ENCODE measurements around the gene PRDM11. TPM values are rescaled to one million over a fixed set of nuclear protein-coding genes. Genes with fewer than 3 reads are reported as not detected.

PRDM11 gene
- total and polyA plus RNA-seq, 9 donors: 8.7 to 45.4 (median 28.9) TPM

DNA sequence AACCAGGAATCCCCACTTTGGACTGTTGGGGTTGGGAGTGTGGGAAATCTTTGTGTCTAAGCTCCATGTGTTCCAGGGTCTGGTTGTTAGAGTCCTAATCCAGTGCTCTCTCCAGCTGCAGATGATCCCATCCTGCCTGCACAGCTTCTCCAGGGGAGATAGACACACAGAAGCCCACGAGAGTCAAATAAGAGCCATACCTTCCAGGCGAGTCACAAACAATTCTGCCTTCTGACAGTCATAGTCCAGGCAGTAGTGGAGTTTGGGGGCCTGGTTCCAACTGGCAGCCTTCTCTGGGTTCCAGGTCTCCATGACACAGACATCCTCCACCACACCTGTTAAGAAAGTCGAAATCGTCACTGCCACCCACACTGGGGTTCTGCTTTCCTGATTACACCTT lies 107.6 kb downstream of the PRDM11 start:
- H3K27me3 ChIP-seq: no peaks in the 10 kb centered on the region
- intact Hi-C loops (cut with DNase I): loop anchor here in 1 of 4 donors (10.0 kb wide), 1 partner anchor 319 kb away; no protein-coding TSS in a partner anchor
- H3K27ac ChIP-seq: no peak overlapping the region
- TF ChIP-seq EP300 (IDR thresholded peaks at IDR 0.05): no peak
- TF ChIP-seq, protein P1, sequence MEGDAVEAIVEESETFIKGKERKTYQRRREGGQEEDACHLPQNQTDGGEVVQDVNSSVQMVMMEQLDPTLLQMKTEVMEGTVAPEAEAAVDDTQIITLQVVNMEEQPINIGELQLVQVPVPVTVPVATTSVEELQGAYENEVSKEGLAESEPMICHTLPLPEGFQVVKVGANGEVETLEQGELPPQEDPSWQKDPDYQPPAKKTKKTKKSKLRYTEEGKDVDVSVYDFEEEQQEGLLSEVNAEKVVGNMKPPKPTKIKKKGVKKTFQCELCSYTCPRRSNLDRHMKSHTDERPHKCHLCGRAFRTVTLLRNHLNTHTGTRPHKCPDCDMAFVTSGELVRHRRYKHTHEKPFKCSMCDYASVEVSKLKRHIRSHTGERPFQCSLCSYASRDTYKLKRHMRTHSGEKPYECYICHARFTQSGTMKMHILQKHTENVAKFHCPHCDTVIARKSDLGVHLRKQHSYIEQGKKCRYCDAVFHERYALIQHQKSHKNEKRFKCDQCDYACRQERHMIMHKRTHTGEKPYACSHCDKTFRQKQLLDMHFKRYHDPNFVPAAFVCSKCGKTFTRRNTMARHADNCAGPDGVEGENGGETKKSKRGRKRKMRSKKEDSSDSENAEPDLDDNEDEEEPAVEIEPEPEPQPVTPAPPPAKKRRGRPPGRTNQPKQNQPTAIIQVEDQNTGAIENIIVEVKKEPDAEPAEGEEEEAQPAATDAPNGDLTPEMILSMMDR (IDR thresholded peaks at IDR 0.05): no peak
- no peak for TF ChIP-seq POLR2A (IDR thresholded peaks at IDR 0.05)
- 61 to 71% (median 69%) methylated on average over 4 of the region's 4 CpGs for WGBS, 3 donors
- no peaks in the 10 kb centered on the region for H3K4me1 ChIP-seq (ENCODE audit: insufficient read depth)
- no peak overlapping the region for H3K4me3 ChIP-seq
- no peaks in the 10 kb centered on the region for H3K36me3 ChIP-seq
- H3K9me3 ChIP-seq: no peaks in the 10 kb centered on the region
- DNase-seq: no peak

DNA sequence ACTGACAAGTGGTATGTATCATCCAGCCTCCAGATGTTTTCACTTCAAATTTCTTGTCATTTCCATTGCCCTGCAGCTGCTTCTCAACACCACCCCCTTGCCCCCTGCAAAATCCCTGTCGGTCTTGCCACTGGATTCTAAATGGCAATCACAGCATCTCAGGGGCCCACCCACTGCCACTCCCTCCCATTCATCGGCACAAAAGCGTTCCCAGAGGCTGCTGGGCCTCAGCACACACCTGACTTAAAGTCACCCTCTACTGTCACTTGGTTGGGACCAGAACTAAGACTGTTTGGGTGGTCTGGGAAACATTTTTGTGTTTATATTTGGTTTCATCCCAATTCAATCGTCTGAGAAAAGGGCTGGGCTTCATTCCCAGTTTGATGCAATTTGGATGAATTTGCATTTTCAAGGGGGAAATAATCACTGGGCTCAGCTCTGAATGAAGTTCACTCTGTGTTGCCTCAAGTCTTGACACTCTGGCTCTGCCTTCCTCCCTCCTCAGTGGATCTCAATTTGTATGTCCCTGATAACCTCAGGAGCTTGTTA lies 112.6 kb downstream of the PRDM11 start:
- Histone ChIP-seq H3K9me3 (no peaks in the 10 kb centered on the region), H3K36me3 (no peaks in the 10 kb centered on the region), H3K27me3 (no peaks in the 10 kb centered on the region), H3K27ac (no peak overlapping the region), H3K4me1 (ENCODE audit: insufficient read depth) (no peaks in the 10 kb centered on the region), H3K4me3 (no peak overlapping the region)
- DNase-seq: no peak
- intact Hi-C loops (cut with DNase I): loop anchor here in 1 of 4 donors (10.0 kb wide), 1 partner anchor 324 kb away; no protein-coding TSS in a partner anchor
- WGBS, 3 donors: 6 to 13% (median 11%) methylated on average over 4 of the region's 4 CpGs
- no peak for TF ChIP-seq EP300 (IDR thresholded peaks at IDR 0.05)
- TF ChIP-seq, protein P1 (IDR thresholded peaks at IDR 0.05): no peak
- TF ChIP-seq POLR2A (IDR thresholded peaks at IDR 0.05): no peak

DNA sequence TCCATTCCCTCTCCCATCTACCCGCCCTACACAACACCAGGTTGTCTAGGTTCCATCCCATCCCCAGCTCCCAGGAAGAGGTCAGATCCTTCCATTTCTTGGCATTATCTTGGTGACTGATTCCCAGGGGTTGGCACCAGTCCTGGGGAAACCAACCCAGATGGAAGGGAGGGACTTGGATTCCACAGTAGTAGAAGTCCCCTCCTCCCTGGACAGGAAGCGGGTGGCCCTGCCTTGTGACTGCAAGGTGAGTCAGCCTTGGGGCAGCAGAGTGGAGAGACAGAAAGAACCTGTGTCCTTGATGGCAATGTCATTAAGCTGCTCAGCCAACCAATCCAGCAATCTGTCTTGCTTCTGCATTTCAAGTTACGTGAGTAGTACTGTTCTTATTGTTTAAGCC lies 113.2 kb downstream of the PRDM11 start:
- no peaks in the 10 kb centered on the region for H3K9me3 ChIP-seq
- H3K4me3 ChIP-seq: no peak overlapping the region
- no peaks in the 10 kb centered on the region for H3K4me1 ChIP-seq (ENCODE audit: insufficient read depth)
- H3K27ac ChIP-seq: no peak overlapping the region
- no peaks in the 10 kb centered on the region for H3K36me3 ChIP-seq
- no peak for DNase-seq
- intact Hi-C loops (cut with DNase I): loop anchor here in 1 of 4 donors (10.0 kb wide), 1 partner anchor 325 kb away; no protein-coding TSS in a partner anchor
- WGBS, 3 donors: 86 to 93% (median 88%) methylated on average over 3 of the region's 3 CpGs
- TF ChIP-seq, protein P1 (IDR thresholded peaks at IDR 0.05): no peak
- no peak for TF ChIP-seq EP300 (IDR thresholded peaks at IDR 0.05)
- no peaks in the 10 kb centered on the region for H3K27me3 ChIP-seq

DNA sequence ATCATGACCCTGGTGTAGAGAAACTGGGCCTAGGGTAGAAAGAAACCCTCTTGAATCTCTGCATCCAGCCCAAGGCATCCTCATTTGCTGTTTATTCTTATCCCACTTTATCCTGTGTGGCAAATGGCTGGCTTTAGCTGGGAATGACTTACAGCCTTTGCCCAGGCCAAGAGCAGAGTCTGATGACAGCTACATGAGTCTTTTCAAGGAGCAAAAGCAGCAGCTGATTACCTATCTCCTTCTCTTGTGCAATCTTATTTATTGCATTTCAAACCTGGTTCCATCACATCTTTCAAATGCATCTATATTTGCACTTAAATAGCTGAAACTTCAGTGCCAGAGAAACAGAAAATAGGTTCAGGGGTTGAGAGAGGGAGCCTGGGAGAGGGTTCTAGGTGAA lies 113.6 kb downstream of the PRDM11 start:
- no peak overlapping the region for H3K27ac ChIP-seq
- H3K36me3 ChIP-seq: no peaks in the 10 kb centered on the region
- no peaks in the 10 kb centered on the region for H3K9me3 ChIP-seq
- no peaks in the 10 kb centered on the region for H3K4me1 ChIP-seq (ENCODE audit: insufficient read depth)
- intact Hi-C loops (cut with DNase I): no loop called here
- no peak for DNase-seq
- no peak overlapping the region for H3K4me3 ChIP-seq
- H3K27me3 ChIP-seq: no peaks in the 10 kb centered on the region
- no peak for TF ChIP-seq EP300 (IDR thresholded peaks at IDR 0.05)
- TF ChIP-seq, protein P1 (IDR thresholded peaks at IDR 0.05): no peak
- no peak for TF ChIP-seq POLR2A (IDR thresholded peaks at IDR 0.05)
